Mesothelial cell of epicardium (in vitro differentiated cells): ENCODE data around the gene C11orf86. TPM values are rescaled to one million over a fixed set of nuclear protein-coding genes. Genes with fewer than 3 reads are reported as not detected.

Experiments used
- DNase-seq, 2 experiments: peaks; one replicate each; pipeline ENCODE4 v3.0.0; 2021; ENCODE audit warnings: low spot score in 2 of 2; ENCODE audit not compliant: unreplicated experiment in 2 of 2
- H3K27ac Mint-ChIP-seq: 2 replicates; pipeline ENCODE4 v1.8.0; 2021; ENCODE audit warnings: mixed read lengths
- H3K27me3 Mint-ChIP-seq: 2 replicates; pipeline ENCODE4 v1.8.0; 2021; ENCODE audit warnings: low read depth, mixed read lengths
- H3K36me3 Mint-ChIP-seq: 2 replicates; pipeline ENCODE4 v1.8.0; 2021; ENCODE audit warnings: mixed read lengths
- H3K4me1 Mint-ChIP-seq: 2 replicates; pipeline ENCODE4 v1.8.0; 2021; ENCODE audit warnings: mixed read lengths
- H3K4me3 Mint-ChIP-seq: 2 replicates; pipeline ENCODE4 v1.8.0; 2021; ENCODE audit warnings: mild to moderate bottlenecking, moderate library complexity, mixed read lengths
- H3K9me3 Mint-ChIP-seq: 2 replicates; pipeline ENCODE4 v1.8.0; 2021; ENCODE audit warnings: mixed read lengths
- total RNA-seq: library from RNA; stranded (reverse); gene quantifications from 3 replicates; pipeline ENCODE4 v1.2.1, GENCODE V29; 2021
- TF ChIP-seq, protein P1 (sequence below): fragments of 200-600 bp; sonication (generic); IDR thresholded peaks from one replicate; pipeline ENCODE4 v1.5.0; 2021; ENCODE audit warnings: antibody characterized with exemption; ENCODE audit not compliant: unreplicated experiment

Gene C11orf86
- total RNA-seq, 1 donor from 2014 or later, result not detected

DNA sequence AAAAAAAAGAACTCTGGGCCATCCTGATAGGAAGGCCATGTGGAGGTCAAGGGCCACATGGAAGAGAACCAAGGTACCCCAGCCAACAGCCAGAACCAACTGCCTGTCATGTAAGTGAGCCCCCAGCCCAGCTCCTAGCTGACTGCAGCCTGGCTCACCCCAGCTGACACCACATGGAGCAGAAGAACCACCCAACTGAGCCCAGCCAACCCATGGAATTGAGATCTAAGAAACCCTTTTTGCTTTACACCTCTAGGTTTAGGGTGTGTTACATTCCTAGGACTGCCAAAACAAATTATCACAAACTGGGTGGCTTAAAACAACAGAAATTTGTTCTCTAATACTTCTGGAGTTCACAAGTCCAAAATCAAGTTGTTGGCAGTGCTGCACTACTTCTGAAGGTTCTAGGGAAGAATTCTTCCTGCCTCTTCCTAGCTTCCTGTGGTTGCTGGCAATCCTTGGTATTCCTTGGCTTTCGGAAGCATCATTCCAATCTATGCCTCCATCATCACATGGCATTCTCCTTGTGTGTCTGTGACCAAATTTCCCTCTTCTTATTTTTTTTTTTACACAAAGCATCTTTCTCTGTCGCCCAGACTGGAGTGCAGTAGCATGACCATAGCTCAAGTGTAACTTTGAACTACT lies 4.4 kb downstream of the C11orf86 start:
- Mint-ChIP-seq H3K4me1 (peaks cover 5% of the 10 kb centered on the region), H3K27ac (no peak overlapping the region), H3K36me3 (no peaks in the 10 kb centered on the region), H3K27me3 (no peaks in the 10 kb centered on the region), H3K9me3 (no peaks in the 10 kb centered on the region), H3K4me3 (no peak overlapping the region)
- TF ChIP-seq, protein P1, sequence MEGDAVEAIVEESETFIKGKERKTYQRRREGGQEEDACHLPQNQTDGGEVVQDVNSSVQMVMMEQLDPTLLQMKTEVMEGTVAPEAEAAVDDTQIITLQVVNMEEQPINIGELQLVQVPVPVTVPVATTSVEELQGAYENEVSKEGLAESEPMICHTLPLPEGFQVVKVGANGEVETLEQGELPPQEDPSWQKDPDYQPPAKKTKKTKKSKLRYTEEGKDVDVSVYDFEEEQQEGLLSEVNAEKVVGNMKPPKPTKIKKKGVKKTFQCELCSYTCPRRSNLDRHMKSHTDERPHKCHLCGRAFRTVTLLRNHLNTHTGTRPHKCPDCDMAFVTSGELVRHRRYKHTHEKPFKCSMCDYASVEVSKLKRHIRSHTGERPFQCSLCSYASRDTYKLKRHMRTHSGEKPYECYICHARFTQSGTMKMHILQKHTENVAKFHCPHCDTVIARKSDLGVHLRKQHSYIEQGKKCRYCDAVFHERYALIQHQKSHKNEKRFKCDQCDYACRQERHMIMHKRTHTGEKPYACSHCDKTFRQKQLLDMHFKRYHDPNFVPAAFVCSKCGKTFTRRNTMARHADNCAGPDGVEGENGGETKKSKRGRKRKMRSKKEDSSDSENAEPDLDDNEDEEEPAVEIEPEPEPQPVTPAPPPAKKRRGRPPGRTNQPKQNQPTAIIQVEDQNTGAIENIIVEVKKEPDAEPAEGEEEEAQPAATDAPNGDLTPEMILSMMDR, result no peak
- no peak for DNase-seq

DNA sequence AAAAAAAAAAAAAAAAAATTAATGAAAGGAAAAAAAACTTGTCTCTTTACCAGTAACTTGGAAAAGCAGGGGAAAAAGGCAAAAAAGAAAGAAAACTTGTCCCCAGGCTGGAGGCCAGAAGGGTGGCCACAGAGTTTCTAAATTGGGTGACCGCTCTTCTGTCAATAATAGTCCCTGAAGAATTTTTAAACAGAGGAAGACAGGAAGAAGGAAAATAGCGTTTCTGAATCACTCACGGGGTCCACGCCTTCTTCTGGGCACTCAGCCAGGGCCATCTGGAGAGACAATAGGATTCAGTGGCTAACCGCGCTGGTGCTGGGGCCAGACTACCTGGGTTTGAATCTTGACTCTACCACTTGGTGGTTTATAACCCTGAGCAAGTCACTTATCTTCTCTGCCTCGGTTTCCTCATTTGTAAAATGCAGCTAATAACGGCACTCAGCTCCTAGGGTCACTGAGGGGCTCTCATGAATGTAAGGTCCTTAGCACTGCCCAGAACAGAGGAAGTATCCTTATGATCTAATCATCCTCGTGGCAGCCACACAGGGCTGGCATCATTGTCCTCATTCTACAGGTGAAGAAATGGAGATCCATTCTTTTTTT lies 7.0 kb downstream of the C11orf86 start:
- Mint-ChIP-seq H3K4me3 (no peak overlapping the region), H3K9me3 (no peaks in the 10 kb centered on the region), H3K4me1 (peaks cover 5% of the 10 kb centered on the region), H3K27ac (peak overlapping the region; percentile 64), H3K27me3 (no peaks in the 10 kb centered on the region), H3K36me3 (no peaks in the 10 kb centered on the region)
- peak; percentile 37 to 69 for DNase-seq
- TF ChIP-seq, protein P1, result no peak

DNA sequence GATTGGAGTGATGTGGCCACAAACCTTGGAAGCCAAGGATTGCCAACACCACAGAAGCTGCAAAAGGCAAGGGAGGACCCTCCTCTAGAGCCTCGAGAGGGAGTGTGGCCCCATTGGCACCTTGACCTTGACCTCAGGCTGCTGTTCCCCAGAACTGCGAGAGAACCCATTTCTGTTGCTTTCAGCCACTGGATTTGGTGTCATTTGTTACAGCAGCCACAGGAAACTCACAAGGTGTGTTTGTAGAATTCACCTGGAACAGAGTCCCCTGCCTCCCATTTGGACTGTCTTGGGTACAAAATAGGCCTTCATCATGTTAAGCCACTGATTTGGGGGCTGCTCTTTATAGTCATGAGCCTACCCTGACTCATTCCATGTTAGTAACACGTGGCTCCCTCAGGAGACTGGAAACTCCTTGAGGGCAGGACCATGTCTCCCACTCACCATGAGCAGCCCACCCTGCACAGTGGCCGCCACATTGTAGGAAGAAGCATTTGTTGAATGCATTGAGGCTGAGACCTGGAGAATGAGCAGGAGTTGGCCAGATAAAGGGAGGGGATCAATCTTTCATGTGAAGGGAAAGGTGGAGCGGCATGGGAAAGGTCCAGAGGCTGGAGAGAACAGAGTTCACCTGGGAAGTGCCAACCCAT lies 8.3 kb downstream of the C11orf86 start:
- H3K4me1 Mint-ChIP-seq, result peaks cover 5% of the 10 kb centered on the region

DNA sequence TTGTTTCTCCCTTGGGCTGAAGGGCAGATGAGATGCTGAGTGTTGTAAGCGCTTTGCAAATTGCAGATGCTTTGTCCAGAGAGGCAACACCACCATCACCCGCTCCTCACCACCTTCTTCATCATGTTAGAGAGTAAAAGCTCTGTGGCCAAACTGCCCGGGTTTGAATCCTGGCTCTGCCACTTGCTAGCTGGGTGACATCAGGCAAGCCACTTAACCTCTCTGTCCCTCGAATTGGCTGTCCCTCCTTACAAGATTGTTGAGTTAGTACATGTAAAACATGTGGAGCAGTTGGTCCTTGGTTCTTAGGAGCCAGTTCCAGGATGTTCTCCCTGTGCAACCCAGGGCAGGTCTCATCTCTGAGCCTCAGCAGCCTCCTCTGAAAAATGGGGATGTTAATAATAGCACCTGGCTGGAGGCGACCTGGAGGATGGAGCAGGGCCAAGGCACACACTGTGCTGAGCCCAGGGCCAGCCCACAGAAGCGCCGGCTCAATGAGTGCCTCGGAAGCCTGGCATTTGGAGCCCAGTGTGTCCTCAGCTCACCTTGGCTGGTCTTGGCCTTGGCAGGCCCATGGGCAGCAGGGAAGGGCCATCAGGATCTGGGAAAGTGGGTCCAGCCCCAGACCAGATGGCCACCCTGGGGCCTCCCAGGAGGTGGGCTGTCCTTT lies 10.5 kb downstream of the C11orf86 start:
- no peak for DNase-seq
- no peaks in the 10 kb centered on the region for H3K9me3 Mint-ChIP-seq
- no peaks in the 10 kb centered on the region for H3K36me3 Mint-ChIP-seq
- no peak overlapping the region for H3K4me3 Mint-ChIP-seq
- H3K27me3 Mint-ChIP-seq, result no peaks in the 10 kb centered on the region
- H3K27ac Mint-ChIP-seq, result no peak overlapping the region
- H3K4me1 Mint-ChIP-seq, result peaks cover 5% of the 10 kb centered on the region
- TF ChIP-seq, protein P1, result no peak

More for the DNA sequence above, 8.3 kb downstream of the C11orf86 start:
- Mint-ChIP-seq H3K36me3 (no peaks in the 10 kb centered on the region), H3K27me3 (no peaks in the 10 kb centered on the region), H3K4me3 (no peak overlapping the region), H3K27ac (no peak overlapping the region), H3K9me3 (no peaks in the 10 kb centered on the region)
- no peak for DNase-seq
- TF ChIP-seq, protein P1, result no peak

DNA sequence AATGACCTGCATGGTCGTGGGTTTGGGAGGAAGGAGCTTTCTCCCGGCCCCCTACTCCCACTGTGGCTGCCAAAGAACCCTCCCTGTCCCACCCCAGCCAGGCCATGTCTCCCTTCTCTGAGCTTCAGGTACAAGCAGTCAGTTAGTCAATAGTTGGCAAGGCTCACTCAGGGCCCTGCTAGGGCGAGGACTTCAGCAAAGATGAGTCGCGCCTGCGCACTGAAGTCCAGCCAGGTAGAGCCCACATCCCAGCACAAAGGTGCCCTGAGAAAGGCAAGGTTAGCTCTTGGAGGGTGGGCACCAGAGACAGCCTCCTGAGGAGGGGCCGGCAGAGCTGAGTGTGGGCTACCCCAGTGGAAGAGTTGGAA lies 11.1 kb downstream of the C11orf86 start:
- H3K9me3 Mint-ChIP-seq, result no peaks in the 10 kb centered on the region
- H3K4me3 Mint-ChIP-seq, result no peak overlapping the region
- no peak overlapping the region for H3K27ac Mint-ChIP-seq
- H3K36me3 Mint-ChIP-seq, result no peaks in the 10 kb centered on the region
- no peak for DNase-seq
- TF ChIP-seq, protein P1, result no peak
- no peaks in the 10 kb centered on the region for H3K27me3 Mint-ChIP-seq
- peaks cover 5% of the 10 kb centered on the region for H3K4me1 Mint-ChIP-seq
